Hippocampal formation (tissue), 2 donors: ENCODE data around the gene KRT6A.
"Not testable (repeated sequence)": the region's sequence is repeated elsewhere in the genome, so short reads cannot be mapped to it uniquely, and the experiment has no call there.

Experiments
- DNase-seq, 2 donors: peaks; one replicate each; lab custom pipeline; 2025; lab: John Stamatoyannopoulos, UW

The KRT6A gene

GRCh38 chr12:52502877-52503276, 9.8 kb upstream of the KRT6A start:
- no peak for DNase-seq

GRCh38 chr12:52501490-52501889, 8.4 kb upstream of the KRT6A start:
- no peak for DNase-seq

GRCh38 chr12:52500574-52500973, 7.5 kb upstream of the KRT6A start:
- DNase-seq, result not testable (repeated sequence)

GRCh38 chr12:52499806-52500560, 6.9 kb upstream of the KRT6A start:
- no peak for DNase-seq

- DNase-seq, result no peak
Observed at GRCh38 chr12:52498946-52499345, 5.9 kb upstream of the KRT6A start.

DNA sequence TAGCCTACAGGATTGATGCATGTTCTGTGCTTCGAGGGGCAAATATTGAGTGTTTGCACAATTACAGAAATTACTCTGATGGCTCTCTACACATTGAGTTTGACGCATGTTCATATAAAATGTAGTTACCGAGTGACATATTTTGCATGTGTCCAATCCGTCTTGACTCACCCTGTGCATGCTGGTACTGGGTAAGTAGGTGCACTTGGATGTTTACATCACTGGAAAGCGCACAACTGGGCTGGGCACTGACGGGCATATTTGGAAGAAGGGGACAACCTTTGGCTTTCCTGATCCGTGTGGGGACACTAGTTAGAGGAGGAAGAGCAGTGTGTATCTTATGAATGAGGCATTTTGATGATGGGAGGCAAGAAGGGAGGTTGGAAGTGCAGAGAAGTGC, 4.9 kb upstream of the KRT6A start:
- DNase-seq, result no peak

- DNase-seq, result no peak
Observed at GRCh38 chr12:52496590-52497071, 3.6 kb upstream of the KRT6A start.

GRCh38 chr12:52496054-52496453, 3.0 kb upstream of the KRT6A start:
- no peak for DNase-seq

- DNase-seq, result no peak
Observed at GRCh38 chr12:52495389-52495788, 2.3 kb upstream of the KRT6A start.

DNA sequence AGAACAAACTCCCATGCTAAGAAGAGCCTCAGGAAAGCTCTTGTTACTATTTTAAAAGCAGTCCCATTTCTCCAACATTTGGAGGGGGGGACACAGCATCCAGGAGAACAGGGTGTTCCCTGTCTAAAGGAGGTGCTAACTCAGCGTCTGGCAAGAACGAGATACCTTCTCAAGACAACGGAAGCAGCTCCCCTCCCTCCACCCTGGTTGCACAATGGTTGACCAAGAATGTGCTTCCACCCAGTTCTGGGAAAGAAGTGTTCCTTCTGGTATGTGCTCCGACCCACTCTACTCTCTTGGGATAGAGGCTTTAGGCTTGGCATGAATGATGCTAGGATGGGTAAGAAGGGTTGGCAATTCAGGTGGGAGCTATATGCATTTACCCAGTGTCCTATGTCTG, 1.5 kb upstream of the KRT6A start:
- DNase-seq, result no peak

- no peak for DNase-seq
Observed at GRCh38 chr12:52494100-52494499, 1.0 kb upstream of the KRT6A start.

DNA sequence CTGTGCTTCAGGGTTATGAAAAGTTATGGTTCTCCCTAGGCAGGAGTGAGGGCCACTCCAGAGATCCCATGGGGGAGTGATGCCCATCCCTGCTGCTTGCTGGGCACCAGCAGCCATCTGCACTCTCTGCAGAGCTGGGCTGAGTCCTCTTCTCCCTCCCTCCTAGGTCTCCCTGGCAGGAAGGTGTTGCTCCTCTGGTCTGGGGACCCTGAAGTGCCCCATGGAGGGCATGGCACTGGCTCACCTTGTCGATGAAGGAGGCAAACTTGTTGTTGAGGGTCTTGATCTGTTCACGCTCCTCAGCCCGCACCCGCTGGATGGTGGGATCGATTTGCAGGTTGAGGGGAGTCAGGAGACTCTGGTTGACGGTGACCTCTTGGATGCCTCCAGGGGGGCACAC, 652 bp downstream of the KRT6A start:
- not testable (repeated sequence) for DNase-seq

- DNase-seq, result not testable (repeated sequence)
Observed at GRCh38 chr12:52491495-52491894, 1.6 kb downstream of the KRT6A start.

DNA sequence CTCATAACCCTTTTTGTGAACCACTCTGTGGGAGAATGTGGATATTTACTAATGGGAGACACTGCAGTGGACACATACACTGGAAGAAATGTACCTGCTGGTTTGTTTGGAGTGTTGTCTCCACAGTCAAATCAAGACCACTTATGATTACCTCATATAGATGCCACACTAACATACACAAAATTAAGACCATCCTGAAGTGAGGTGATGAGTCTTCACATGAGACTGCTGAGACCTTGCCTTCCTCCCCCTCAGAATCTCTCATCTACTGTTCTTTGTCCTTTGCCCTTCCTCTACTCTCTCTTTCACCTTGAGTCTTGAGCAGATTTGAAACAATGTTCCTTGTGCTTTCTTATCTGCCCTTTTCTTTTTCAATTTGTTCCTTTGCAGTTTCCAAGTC, 4.3 kb downstream of the KRT6A start:
- no peak for DNase-seq

GRCh38 chr12:52487744-52488443, 5.2 kb downstream of the KRT6A start:
- DNase-seq, result not testable (repeated sequence)

DNA sequence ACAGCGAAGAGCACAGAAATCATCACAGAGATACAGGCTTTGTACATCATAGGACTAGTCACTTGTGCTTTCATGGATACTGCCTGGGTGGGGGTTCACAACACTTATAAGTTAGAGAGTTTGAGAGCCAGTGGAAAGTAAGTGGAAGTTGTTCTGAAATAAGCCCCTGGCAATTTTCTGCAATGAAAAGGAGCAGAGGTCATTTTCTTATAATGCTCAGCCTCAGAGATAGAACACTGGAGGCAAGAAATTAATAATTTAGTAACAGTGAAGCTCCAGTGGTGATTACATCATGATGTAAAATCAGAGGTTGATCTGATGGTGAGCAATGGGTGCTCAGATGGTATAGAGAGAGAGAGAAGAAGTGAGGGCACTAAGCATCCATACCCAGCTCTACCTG, 5.8 kb downstream of the KRT6A start:
- no peak for DNase-seq

- no peak for DNase-seq
Observed at GRCh38 chr12:52486166-52487105, 6.6 kb downstream of the KRT6A start.

- no peak for DNase-seq
Observed at GRCh38 chr12:52480073-52480472, 13.0 kb downstream of the KRT6A start.

- DNase-seq, result no peak
Observed at GRCh38 chr12:52477651-52478050, 15.4 kb downstream of the KRT6A start.

DNA sequence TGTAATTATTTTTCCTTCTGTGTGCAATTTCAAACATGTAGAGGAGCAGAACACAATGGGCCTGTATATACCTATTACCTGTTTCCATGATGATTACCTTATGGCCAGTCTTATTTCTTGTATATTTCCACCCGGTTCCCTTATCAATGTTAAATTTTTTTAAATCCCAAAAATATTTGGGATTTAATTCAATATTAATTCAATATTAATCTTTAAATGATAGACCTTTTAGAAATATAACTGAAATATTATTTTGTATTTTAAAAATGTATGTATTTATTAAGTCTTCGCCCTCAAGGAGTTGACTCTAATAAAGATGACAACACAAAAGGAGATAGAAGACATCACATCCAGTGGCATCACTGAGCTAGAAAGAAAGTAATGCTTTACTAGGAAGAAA, 18.8 kb downstream of the KRT6A start:
- no peak for DNase-seq

DNA sequence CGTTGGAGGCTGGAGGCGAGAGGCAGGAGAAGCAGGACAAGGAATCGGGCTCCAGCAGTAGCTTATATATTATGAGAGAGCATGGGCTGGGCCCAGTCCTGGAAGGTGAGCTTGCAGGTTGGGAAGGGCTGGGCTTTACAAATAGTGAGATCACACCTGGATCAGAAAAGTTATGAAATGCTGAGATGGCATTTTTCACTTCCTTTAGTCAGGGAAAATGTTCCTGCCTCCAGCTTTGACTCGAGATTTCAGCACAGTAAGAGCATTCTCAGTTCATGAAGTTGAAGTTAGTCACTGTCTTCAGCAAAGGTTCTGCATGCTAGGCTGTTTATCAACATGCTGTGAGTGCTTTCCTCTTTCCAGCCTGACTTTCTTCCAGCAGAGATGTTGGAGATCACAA, 19.3 kb downstream of the KRT6A start, which contains the start of gene KRT6C:
Gene KRT6C (minus strand): TSS at position 38 of the 400 bp plus-strand sequence. CDS start 68 bp downstream, outside the sequence.
- no peak for DNase-seq

- no peak for DNase-seq
Observed at GRCh38 chr12:52469853-52470252, 23.2 kb downstream of the KRT6A start.
